Mammary microvascular endothelial cell (primary cell): ENCODE results near the gene C7orf57. TPM values are rescaled to one million over a fixed set of nuclear protein-coding genes. Genes with fewer than 3 reads are reported as not detected.

Experiments used
- total RNA-seq: library from RNA; depleted of rRNA; stranded (reverse); fragments of >200 nt; gene quantifications from 2 replicates; pipeline ENCODE4 v1.2.3, GENCODE V29; 2015

C7orf57 gene
- 0.15 and 0.20 TPM in 2 replicates for total RNA-seq

GRCh38 chr7:48035301-48035966 lies at the start of gene C7orf57:
C7orf57 (plus strand) TSS chr7:48035543; CDS start chr7:48036309, 766 bp downstream.

DNA sequence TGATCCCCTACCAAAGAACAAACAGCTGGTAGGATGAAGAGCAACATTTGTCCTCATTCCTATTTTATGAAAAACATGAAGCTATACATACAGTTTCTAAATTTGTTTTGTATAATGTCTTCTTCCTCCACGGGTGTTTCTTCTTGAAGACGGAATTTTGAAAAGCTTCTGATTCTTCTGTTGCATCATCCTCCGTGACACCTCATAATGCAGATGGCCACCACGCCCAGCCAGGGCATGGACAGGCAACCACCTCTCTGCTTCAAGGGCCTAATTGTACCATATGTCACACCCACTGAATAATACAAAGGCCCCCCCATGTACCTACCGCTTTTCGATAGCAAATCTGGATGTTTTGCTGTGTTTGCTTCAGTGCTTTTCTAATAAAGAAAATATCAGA lies 6.4 kb upstream of the C7orf57 start, which contains the start of gene SUN3:
TSS of gene SUN3 (minus strand) at position 170 of the 400 bp plus-strand sequence. CDS start at position 1, 169 bp downstream.

GRCh38 chr7:48089046-48090003 lies 54.0 kb downstream of the C7orf57 start, which contains the start of gene UPP1:
UPP1 (plus strand) TSS chr7:48089265; CDS start chr7:48094784, 5,519 bp downstream.

Other genes starting within 250 kb of the C7orf57 start
- 1.8 TPM in 2 replicates for gene PKD1L1, start 87.1 kb upstream of the C7orf57 start, total RNA-seq
- 22.8 and 41.6 TPM in 2 replicates for gene HUS1, start 55.9 kb upstream of the C7orf57 start, total RNA-seq
- not detected in 2 replicates for gene SUN3, start 6.4 kb upstream of the C7orf57 start, total RNA-seq
- gene UPP1, start 53.7 kb downstream of the C7orf57 start, total RNA-seq = 96.7 and 97.0 TPM in 2 replicates
- gene ABCA13, start 135.9 kb downstream of the C7orf57 start, total RNA-seq = under 0.01 and 0.05 TPM in 2 replicates